GM19025 (cell line): ENCODE results near the gene NUBPL.
"Not testable (repeated sequence)": the region's sequence is repeated elsewhere in the genome, so short reads cannot be mapped to it uniquely, and the experiment has no call there.

Source experiments
- ATAC-seq: cut with Tn5 transposase; IDR thresholded peaks from one replicate; pipeline ENCODE4 v1.9.1; 2021; ENCODE audit warnings: mild to moderate bottlenecking, low read depth, moderate library complexity; ENCODE audit not compliant: unreplicated experiment

NUBPL gene

DNA sequence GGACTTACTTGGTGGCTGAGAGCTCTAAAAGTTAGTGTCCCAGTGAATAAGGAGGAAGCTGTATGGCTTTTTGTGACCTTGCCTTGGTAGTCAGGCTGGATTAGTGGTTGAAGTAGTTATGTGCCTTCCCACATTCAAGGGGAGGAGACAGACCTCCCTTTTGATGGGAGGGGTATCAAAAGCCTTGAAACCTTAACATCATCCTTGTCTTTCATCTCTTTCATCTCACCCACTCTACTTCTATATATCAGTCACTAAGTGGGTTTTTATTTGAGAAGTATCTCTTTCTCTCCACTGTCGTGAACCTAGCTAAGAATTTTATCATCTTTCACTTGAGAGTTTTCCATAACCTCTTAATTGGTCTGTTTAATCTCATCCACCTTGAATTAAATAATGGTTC lies 15.7 kb downstream of the NUBPL start:
- no peak for ATAC-seq

DNA sequence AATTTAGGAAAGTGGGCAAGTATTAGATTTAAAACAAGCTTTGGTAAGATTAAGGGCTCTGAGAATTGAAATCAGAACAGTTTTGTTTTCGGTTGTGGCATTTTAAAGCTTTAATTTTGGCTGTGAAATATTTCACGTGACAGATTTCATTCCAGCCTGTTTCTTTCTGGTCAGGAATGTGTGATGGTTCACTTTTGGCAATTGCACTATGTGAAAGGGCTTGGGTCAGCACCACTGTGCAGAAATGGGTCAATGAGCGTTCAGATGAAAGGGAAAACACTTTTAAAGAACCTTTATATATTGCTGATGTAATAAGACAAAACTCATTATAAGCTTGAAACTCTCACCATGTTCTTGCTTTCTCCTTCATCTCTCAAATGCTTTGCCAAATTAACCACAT lies 17.1 kb downstream of the NUBPL start:
- no peak for ATAC-seq

DNA sequence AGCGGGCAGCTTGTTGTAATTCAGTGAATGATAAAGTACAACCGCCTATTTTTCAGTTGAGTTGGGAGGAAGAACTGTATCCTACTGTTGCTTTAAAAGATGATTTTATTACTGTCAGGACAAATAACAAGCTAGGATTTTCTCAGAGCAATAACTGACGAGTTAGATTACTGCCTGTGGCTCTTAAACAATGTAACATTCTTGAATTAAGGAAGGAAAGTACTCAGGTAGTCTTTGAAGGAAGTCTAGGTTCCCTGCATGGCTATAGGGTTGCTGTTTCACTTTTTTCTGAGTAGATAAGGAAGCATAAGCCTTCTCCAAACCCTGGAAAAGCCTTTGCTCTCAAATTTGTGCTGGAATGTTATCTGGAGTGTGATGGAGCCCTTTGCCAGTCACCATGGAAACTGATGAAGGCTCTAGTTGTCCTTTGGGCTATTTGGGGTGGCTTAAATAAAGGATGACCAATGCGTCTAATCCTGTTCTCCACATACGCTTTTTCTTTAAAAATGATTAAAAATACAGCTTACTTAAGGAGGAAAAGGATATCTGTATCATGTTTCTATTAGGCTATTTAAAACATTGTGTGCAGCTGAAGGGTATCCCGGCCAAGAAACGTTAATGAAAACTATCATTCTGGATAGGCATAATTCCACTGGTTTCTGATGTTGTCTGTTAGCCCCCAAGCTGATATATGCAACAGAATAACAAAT lies 17.7 kb downstream of the NUBPL start:
- no peak for ATAC-seq

DNA sequence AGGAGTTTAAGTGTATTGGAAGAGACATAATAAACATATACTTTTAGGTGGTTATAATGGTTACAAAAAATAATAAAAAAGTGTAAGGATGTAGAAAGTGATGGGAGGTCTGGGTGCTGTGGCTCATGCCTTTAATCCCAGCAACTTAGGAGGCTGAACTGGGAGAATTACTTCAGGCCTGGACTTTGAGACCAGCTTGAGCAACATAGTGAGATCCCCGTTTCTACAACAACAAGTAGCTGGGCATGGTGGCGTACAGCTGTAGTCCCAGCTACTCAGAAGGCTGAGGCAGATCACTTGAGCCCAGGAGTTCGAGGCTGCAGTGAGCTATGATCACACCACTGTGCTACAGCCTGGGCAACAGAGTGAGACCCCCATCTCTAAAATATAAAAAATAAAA lies 19.0 kb downstream of the NUBPL start:
- no peak for ATAC-seq

DNA sequence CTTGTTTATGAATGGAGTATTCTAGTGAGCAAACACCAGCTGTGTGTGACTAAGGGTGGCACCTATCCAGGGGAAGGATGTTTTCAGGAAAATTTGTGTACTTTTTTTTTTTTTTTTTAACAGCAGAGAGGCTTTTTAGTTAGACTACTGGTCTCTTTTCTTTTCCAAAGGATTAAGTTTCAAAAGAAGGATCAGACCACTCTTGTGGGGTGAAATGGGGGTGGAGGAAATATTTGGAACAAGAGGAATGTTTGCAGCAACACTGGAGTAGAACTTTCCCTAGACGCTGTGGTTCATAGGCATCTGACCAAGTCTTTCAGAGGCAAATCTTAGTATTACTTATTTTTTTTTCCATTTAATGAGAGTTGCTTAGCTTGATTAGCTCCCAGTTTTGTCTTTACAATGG lies 21.1 kb downstream of the NUBPL start:
- ATAC-seq: no peak

DNA sequence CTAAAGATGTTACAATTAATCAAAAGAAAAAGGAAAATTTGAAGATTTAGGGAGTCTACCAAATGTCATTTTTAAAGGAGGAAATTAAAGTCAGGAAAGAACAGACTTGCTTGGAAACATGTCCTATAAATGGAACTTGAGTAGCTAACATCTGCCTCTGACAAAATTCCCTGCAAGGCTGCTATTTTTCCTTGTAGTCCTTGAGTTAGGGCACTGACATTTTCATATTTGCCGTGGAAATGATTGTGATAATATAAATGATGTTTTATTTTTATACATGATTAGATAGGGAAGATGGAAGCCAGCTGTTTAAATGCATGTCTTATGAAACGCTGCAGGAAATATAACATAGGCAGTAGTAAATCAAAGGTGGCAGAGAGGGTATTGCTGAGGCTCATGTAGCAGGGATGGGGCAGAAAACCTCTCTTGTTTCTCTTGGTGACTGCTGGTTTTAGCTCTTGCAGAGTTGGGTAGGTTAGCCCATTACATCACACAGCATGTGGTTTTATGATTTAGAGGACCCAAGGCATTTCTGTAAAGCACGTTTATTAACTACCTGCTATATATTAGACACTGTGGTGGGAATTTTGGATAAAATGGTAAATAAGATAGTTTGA lies 21.7 kb downstream of the NUBPL start:
- ATAC-seq: no peak

DNA sequence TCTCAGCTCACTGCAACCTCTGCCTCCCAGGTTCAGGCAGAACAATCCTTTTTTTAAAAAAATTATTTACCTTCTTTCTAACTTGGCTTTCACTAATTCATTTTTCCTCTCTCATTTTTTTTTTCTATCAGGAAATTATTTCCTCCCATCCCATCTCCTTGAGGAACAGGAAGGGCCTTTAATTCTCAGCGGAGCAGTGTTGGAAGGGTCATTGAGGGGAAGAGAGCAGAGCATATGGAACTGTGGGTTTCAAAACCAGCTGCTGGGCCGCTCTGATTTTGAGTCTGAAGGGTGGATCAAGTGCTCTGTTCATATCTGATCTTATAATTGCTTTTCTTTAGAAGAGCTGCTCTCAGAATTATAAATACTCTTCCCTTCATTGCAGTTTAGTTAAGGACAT lies 29.0 kb downstream of the NUBPL start:
- no peak for ATAC-seq

DNA sequence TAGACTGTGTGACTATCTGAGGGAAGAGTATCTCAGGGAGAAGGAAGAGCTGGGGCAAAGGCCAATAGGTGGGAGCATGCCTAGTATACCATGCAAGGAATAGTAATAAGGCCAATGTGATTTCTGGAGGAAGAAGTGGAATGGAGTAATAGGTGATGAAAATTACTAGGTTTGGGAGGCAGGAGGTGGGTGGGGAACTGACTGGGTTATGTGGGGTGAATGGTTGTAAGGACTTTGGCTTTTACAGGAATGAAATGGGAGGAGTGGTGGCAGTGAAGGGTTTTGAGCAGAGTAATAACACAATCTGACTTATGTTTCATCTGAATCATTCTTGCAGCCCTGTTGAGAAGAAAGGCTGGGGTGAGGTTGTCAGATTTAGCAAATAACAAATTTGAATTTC lies 30.9 kb downstream of the NUBPL start:
- no peak for ATAC-seq

DNA sequence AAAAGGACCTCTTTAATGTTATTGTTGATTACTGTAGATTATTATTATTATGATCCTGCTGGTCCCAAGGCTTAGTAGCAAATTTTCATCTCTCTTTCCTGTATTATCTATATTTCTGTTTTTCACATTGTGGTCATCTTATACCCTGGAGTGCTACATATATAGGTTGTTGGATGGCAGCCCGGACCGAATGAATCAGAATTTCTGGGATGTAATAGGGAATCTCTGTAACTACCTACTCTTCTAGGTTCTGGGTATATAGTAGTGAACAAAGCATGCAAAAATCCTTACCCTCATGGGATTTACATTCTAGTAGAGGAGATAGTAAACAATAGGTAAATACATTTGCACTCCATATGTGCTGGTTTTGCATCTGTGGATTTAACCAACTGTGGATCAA lies 31.4 kb downstream of the NUBPL start:
- ATAC-seq: no peak

DNA sequence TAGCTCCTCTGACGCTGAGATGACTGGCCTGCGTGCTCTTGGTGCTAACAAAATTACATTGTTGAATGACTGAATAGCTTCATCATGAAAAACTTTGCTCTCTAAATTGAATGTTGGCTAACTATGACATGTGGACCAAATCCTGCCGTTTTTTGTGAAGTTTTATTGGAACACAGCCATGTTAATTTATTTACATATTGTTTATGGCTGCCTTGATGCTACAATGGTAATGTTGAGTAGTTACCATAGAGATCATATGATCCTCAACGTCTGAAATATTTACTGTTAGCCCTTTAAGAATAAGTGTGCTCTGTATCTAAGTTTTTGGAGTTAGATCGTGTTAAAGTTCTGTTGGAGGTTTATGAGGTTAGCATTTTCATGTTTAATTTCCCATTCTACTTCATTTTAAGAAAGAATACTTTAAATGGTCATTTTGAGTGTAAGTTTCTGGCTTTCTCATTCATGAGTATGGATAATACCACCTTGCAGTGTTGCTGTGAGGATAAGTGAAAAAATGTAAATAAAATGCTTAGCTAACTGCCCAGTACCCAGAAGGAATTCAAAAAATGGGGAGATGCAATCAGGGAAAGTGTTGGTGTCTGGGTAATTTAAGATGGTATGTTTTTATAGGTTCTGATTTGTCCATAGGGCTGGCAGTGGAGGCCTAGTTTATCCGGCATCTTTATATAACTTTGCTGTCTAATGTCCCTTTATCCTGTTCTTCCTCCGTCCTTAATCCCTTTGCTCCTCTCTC lies 35.3 kb downstream of the NUBPL start:
- no peak for ATAC-seq

DNA sequence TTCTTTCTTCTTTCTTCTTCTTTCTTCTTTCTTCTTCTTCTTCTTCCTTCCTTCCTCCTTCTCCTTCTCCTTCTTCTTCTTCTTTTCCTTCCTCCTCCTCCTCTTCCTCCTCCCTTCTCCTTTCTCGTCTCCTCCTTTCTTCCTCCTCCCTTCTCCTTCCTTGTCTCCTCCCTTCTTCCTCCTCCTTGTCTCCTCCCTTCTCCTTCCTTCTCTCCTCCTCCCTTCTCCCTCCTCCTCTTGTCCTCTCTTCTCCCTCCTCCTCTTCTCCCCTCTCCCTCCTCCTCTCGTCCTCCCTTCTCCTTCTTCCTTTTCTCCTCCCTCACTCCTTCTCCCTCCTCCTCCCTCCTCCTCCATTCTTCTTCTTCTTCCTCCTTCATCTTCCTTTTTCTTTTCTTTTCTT lies 44.5 kb downstream of the NUBPL start:
- ATAC-seq: no peak

DNA sequence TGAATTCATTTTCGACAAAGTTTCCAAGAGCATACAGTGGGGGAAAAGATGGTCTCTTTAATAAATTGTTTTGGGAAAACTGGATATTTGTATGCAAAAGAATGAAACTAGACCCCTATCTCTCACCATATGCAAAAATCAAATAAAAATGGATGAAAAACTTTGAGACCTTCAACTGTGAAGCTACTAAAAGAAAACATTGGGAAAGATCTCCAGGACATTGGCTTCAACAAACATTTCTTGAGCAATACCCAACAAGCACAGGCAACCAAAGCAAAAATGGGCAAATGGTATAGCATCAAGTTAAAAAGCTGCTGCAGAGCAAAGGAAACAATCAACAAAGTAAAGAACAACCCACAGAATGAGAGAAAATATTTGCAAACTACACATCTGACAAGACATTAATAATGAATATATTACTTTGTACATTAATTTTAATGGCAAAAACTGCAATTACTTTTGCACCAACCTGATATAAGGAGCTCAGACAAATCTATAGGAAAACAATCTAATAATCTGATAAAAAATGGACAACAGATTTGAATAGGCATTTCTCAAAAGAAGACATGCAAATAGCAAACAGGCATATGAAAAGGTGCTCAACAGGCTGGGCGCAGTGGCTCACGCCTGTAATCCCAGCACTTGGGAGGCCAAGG lies 50.7 kb downstream of the NUBPL start:
- no peak for ATAC-seq

DNA sequence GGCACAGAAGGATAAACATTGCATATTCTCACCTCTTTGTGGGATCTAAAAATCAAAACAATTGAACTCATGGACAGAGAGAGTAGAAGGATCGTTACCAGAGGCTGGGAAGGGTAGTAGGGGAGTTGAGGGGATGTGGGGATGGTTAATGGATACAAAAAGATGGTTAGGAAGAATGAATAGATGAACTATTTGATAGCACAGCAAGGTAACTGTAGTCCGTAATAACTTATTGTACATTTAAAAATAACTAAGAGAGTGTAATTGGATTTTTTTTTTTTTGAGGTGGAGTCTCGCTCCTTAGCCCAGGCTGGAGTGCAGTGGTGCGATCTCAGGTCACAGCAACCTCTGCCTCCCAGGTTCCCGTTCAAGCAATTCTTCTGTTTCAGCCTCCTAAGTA lies 52.0 kb downstream of the NUBPL start:
- no peak for ATAC-seq

DNA sequence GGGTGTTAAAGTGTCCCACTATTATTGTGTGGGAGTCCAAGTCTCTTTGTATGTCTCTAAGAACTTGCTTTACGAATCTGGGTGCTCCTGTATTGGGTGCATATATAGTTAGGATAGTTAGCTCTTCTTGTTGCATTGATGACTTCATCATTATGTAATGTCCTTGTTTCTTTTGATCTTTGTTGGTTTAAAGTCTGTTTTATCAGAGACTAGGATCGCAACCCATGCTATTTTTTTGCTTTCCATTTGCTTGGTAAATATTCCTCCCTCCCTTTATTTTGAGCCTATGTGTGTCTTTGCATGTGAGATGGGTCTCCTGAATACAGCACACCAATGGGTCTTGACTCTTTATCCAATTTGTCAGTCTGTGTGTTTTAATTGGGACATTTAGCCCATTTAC lies 57.7 kb downstream of the NUBPL start:
- not testable (repeated sequence) for ATAC-seq

DNA sequence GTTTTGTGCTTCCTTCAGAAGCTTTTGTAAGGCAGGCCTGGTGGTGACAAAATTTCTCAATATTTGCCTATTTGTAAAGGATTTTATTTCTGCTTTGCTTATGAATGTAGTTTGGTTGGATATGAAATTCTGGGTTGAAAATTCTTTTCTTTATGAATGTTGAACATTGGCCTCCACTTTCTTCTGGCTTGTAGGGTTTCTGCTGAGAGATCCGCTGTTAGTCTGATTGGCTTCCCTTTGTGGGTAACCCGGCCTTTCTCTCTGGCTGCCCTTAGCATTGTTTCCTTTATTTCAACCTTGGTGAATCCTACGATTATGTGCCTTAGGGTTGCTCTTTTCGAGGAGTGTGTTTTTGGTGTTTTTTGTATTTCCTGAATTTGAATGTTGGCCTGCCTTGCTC lies 58.2 kb downstream of the NUBPL start:
- ATAC-seq: no peak

DNA sequence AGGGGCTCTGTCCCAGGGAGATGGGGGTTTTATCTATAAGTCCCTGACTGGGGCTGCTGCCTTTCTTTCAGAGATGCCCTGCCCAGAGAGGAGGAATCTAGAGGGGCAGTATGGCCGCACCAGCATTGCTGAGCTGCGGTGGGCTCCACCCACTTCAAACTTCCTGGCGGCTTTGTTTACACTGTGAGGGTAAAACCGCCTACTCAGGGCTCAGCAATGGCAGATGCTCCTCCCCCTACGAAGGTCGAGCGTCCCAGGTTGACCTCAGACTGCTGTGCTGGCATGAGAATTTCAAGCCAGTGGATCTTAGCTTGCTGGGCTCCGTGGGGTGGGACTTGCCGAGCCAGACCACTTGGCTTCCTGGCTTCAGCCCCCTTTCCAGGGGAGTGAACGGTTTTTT lies 59.7 kb downstream of the NUBPL start:
- ATAC-seq: not testable (repeated sequence)

DNA sequence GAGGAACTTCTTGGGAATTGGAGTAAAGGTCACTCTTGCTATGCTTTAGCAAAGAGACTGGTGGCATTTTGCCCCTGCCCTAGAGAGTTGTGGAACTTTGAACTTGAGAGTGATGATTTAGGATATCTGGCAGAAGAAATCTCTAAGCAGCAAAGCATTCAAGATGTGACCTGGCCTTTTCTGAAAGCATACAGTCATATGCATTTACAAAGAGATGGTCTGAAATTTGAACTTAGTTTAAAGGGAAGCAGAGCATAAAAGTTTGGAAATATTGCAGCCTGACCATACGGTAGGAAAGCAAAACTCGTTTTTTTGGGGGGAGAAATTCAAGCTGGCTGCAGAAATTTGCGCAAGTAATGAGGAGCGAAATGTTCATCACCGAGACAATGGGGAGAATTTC lies 60.9 kb downstream of the NUBPL start:
- no peak for ATAC-seq

DNA sequence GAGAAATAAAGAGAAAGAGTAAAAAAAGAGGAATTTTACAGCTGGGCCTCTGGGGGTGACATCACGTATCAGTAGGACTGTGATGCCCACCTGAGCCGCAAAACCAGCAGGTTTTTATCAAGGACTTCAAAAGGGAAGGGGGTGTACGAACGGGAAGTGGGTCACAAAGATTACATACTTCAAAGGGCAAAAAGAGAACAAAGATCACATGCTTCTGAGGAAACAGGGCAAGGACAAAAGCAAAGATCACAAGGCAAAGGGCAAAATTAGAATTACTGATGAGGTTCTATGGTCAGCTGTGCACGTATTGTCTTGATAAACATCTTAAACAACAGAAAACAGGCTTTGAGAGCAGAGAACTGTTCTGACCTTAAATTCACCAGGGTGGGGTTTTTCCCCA lies 91.7 kb downstream of the NUBPL start:
- ATAC-seq: not testable (repeated sequence)

DNA sequence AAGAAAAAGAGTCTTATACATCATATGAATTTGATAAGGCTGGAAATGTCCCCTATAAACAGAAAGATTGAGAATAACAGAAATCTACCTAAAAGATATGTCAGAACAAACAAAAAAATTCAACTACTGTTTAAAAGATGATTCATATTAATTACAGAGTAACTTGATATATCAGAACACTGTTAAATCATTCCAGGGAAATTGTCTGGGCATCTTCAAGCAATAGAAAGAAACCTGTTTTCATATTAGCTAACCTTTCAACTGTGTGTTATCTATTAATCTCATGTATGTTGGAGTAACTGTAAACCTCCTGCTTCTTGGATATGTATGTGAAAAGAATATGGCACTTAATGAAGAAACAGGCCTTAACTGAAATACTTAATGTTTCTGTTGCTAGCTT lies 96.7 kb downstream of the NUBPL start:
- no peak for ATAC-seq

DNA sequence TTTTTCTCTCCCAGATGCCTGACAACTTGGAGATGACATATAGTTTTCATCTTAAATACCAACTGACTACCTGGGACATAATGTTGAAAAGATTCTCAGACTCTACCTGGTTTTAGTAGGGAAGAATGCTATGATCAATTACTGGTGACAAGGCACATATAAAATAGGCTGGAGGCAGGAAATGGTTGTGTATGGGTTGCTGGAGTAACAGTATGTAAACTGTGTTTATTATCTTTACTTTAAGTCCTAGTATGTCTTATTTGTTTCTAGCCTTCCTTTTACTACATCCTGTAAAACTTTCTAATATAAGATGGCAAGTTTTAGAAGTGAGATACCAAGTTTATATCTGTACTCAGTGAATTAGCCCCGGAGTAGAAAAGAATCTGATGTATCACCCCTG lies 98.1 kb downstream of the NUBPL start:
- no peak for ATAC-seq

DNA sequence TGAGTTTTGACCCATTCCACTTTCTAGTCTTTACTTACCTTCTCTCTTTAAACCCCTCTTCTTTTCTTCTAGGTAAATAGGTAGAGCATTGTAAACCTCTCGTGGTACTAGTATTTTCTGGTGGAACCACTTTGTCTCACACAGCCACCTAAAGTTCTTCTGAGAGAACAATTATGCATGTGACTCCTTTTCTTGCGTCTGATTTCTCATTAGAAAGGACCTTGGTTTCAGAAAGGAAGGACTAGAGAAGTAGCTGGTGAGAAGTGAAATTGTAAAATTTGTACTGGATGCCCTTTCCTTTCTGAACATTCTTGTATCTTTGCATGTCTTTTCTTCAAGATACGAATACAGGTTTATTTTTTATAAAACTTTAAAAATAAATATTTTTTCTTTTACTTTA lies 99.0 kb downstream of the NUBPL start:
- no peak for ATAC-seq
